Breast epithelium (tissue), 4 donors: Measurements from ENCODE around the gene IKZF5. TPM values are rescaled to one million over a fixed set of nuclear protein-coding genes. Genes with fewer than 3 reads are reported as not detected.

ENCODE experiments used
- DNase-seq, 2 donors: peaks; one replicate each; pipeline ENCODE4 v3.0.0-alpha.2; 2019; ENCODE audit warnings: low spot score in 2 of 2
- H3K27ac ChIP-seq, 2 donors: fragments of 200-600 bp; sonication (generic) in 1 of 2; one replicate each; pipeline ENCODE4 v1.5.1; 2016 to 2019; ENCODE audit warnings: mild to moderate bottlenecking in 1 of 2
- H3K27me3 ChIP-seq, 2 donors: fragments of 200-600 bp; sonication (generic) in 1 of 2; one replicate each; pipeline versions ENCODE4 v1.5.1 to v1.6.0; 2017 to 2019; ENCODE audit warnings: control low read depth in 1 of 2, mild to moderate bottlenecking in 1 of 2
- H3K36me3 ChIP-seq: fragments of 200-600 bp; one replicate; pipeline ENCODE4 v1.5.1; 2019
- H3K4me1 ChIP-seq, 2 donors: fragments of 200-600 bp; sonication (generic); one replicate each; pipeline ENCODE4 v1.5.1; 2016 to 2019; ENCODE audit warnings: control low read depth in 1 of 2
- H3K4me3 ChIP-seq, 3 donors: fragments of 200-600 bp; sonication (generic); 1 replicate in 2 of 3; 2 replicates in 1 of 3; pipeline ENCODE4 v1.5.1; 2016 to 2019; ENCODE audit warnings: mild to moderate bottlenecking in 3 of 3, moderate library complexity in 2 of 3
- H3K9me3 ChIP-seq, 2 donors: fragments of 200-600 bp; sonication (generic) in 1 of 2; one replicate each; pipeline ENCODE4 v1.5.1; 2016 to 2019; ENCODE audit warnings: control low read depth in 1 of 2
- POLR2A ChIP-seq: fragments of 450-650 bp; IDR thresholded peaks from one replicate; pipeline ENCODE4 v1.6.1; 2016; ENCODE audit warnings: antibody characterized with exemption, mild to moderate bottlenecking, moderate library complexity
- POLR2AphosphoS5 ChIP-seq, 3 donors: sonication (generic); formaldehyde crosslinking; IDR thresholded peaks; one replicate each; pipeline ENCODE4 v1.6.1; 2017; ENCODE audit warnings: antibody characterized with exemption in 3 of 3
- intact Hi-C: fragments of 100-400 bp; cut with DNase I; formaldehyde crosslinking; loops from one replicate; pipeline ENCODE4 v1.15.1; 2023; ENCODE audit warnings: low total_unique reads
- total RNA-seq, 3 donors: library from RNA; depleted of rRNA; stranded (reverse); fragments of >200 nt; gene quantifications; one replicate each; pipeline ENCODE4 v1.1.0, GENCODE V29; 2016
- TF ChIP-seq, protein P1 (sequence below), 3 donors: fragments of 450-650 bp; IDR thresholded peaks; one replicate each; pipeline ENCODE4 v1.5.1; 2016 to 2017; ENCODE audit warnings: antibody characterized with exemption in 3 of 3, mild to moderate bottlenecking in 3 of 3, moderate library complexity in 3 of 3

The IKZF5 gene
- total RNA-seq, 3 donors from 2014 or later = 10.5 to 17.7 (median 13.3) TPM

DNA sequence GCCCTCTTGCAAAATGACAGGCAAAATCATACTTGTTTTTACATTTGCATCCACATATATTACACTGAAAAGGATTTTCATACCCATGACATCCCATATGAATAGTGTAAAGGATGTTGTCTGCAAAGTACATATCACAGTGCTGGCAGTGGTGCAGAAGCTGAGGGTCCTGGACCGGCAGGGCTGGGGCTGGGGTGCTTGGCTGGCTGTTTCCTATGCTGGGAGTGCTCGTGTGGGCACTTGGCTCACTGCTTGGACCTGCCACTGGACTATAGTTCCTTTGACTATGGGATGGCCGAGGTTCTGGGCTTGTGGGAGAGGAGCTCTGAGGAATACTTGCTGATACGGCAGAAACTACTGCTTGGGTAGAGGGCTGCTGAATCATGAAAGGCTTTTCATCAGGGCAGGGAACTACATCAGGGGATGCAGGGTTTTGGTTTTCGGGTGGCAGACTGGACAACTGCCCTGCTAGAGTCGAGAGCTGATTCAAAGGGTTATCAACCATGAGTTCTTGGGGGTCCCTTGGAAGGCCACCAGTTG lies 14.7 kb downstream of the IKZF5 start:
- intact Hi-C loops = no loop called here
- no peak overlapping the region for H3K4me3 ChIP-seq
- H3K36me3 ChIP-seq = no peaks in the 10 kb centered on the region
- no peak for TF ChIP-seq POLR2AphosphoS5 (IDR thresholded peaks at IDR 0.05)
- TF ChIP-seq POLR2A = no peak
- TF ChIP-seq, protein P1, sequence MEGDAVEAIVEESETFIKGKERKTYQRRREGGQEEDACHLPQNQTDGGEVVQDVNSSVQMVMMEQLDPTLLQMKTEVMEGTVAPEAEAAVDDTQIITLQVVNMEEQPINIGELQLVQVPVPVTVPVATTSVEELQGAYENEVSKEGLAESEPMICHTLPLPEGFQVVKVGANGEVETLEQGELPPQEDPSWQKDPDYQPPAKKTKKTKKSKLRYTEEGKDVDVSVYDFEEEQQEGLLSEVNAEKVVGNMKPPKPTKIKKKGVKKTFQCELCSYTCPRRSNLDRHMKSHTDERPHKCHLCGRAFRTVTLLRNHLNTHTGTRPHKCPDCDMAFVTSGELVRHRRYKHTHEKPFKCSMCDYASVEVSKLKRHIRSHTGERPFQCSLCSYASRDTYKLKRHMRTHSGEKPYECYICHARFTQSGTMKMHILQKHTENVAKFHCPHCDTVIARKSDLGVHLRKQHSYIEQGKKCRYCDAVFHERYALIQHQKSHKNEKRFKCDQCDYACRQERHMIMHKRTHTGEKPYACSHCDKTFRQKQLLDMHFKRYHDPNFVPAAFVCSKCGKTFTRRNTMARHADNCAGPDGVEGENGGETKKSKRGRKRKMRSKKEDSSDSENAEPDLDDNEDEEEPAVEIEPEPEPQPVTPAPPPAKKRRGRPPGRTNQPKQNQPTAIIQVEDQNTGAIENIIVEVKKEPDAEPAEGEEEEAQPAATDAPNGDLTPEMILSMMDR (IDR thresholded peaks at IDR 0.05) = no peak
- H3K27ac ChIP-seq = no peak overlapping the region
- H3K9me3 ChIP-seq = no peaks in the 10 kb centered on the region
- H3K27me3 ChIP-seq = no peaks in the 10 kb centered on the region
- DNase-seq = no peak
- H3K4me1 ChIP-seq = no peaks in the 10 kb centered on the region

DNA sequence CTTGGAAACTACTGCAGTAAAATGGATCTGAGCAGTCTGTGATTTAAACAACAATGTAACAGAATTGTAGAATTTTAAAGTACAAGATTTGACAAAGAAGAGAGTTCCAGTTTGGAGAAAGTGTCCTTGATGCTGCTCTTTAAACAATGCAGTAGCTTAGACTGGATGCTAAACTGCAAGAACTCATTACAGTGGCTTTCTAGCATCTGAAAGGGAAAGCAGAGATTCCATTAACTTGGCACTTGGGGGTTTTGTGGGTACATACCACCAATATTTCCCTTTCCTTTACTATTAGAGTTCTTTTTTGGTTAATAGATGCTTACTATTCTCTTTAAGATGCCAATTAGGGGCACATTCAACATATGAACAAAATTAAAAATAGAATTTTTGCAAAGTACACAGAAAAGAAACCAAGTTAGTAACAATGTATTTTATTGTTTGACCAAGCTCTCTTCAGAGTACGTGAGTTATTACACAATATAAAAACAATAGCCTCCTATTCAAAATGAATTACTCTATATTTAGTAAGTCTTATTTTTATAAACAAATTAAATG lies 16.5 kb downstream of the IKZF5 start:
- H3K4me3 ChIP-seq = no peak overlapping the region
- intact Hi-C loops = no loop called here
- no peak for DNase-seq
- H3K27me3 ChIP-seq = no peaks in the 10 kb centered on the region
- H3K9me3 ChIP-seq = no peaks in the 10 kb centered on the region
- peak overlapping the region in 1 of 2 donors; percentile 2 for H3K27ac ChIP-seq
- H3K36me3 ChIP-seq = no peaks in the 10 kb centered on the region
- no peaks in the 10 kb centered on the region for H3K4me1 ChIP-seq
- TF ChIP-seq, protein P1 (IDR thresholded peaks at IDR 0.05) = no peak
- TF ChIP-seq POLR2A (no peak), POLR2AphosphoS5 (IDR thresholded peaks at IDR 0.05) (no peak)

DNA sequence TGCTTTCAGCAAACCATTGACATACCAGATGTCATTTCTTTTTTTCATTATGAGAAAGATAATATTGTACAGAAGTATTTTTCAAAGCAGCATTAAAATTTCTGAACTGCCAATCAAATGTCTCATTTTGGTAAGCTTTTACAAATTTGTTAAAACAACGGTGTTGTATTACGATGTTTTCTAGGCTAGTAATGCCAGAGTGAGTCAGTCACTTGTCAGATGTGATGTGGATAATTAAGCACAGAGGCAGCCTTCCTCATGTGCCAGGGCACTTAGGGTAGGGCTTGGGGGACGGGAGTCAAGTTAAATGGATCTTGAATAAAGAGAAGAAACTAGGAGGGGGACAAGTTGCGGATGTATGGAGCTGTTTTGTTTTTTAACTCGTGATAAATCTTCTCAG lies 18.3 kb downstream of the IKZF5 start:
- intact Hi-C loops = no loop called here
- Histone ChIP-seq H3K27ac (no peak overlapping the region), H3K4me3 (no peak overlapping the region), H3K4me1 (no peaks in the 10 kb centered on the region), H3K27me3 (no peaks in the 10 kb centered on the region), H3K36me3 (no peaks in the 10 kb centered on the region), H3K9me3 (no peaks in the 10 kb centered on the region)
- DNase-seq = no peak
- TF ChIP-seq POLR2AphosphoS5 (IDR thresholded peaks at IDR 0.05) (no peak), POLR2A (no peak)
- TF ChIP-seq, protein P1 (IDR thresholded peaks at IDR 0.05) = no peak

DNA sequence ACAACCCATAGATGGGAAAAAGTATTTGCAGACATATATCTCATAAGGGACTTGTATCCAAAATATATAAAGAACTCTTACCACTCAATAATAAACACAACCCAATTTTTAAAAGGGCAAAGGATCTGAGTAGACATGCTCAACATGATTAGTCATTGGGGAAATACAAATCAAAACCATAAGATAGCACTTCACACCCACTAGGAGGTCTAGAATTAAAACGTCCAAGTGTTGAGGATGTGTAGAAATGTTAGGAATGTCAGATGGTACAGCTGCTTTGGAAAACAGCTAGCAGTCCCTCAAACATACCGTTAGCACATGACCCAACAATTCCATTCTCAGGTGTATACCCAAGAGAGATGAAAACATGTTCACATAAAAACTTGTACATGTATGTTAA lies 20.1 kb downstream of the IKZF5 start:
- no peak for DNase-seq
- no peaks in the 10 kb centered on the region for H3K9me3 ChIP-seq
- H3K27ac ChIP-seq = no peak overlapping the region
- no peaks in the 10 kb centered on the region for H3K27me3 ChIP-seq
- H3K36me3 ChIP-seq = no peaks in the 10 kb centered on the region
- intact Hi-C loops = no loop called here
- no peaks in the 10 kb centered on the region for H3K4me1 ChIP-seq
- TF ChIP-seq, protein P1 (IDR thresholded peaks at IDR 0.05) = no peak
- no peak for TF ChIP-seq POLR2AphosphoS5 (IDR thresholded peaks at IDR 0.05)
- TF ChIP-seq POLR2A = no peak
- H3K4me3 ChIP-seq = no peak overlapping the region

DNA sequence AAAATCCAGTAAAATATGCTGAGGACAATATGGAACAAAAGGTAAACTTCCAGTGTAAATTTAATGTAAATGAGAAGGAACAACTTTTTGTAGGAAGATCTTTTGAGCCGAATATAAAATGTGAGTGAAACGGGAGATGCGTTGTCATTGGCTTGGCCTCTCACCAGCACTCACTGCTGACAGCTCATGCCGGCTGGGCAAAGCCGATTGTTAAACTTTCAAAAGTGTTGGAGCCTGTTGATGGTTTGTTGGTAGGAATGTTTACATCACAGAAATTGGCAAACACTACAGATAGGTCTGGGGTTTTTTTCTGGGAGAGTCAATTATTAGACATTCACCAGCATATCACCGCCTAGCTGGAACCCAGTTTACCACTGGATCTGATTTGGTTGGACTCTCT lies 22.3 kb downstream of the IKZF5 start:
- TF ChIP-seq, protein P1 (IDR thresholded peaks at IDR 0.05) = no peak
- no peak for TF ChIP-seq POLR2AphosphoS5 (IDR thresholded peaks at IDR 0.05)
- TF ChIP-seq POLR2A = no peak
- no peaks in the 10 kb centered on the region for H3K9me3 ChIP-seq
- H3K4me1 ChIP-seq = no peaks in the 10 kb centered on the region
- no peak overlapping the region for H3K27ac ChIP-seq
- intact Hi-C loops = no loop called here
- H3K4me3 ChIP-seq = no peak overlapping the region
- no peak for DNase-seq
- no peaks in the 10 kb centered on the region for H3K27me3 ChIP-seq
- no peaks in the 10 kb centered on the region for H3K36me3 ChIP-seq
